Hepatocyte (in vitro differentiated cells): ENCODE results near the gene NLK. TPM values are rescaled to one million over a fixed set of nuclear protein-coding genes. Genes with fewer than 3 reads are reported as not detected.

Source experiments
- DNase-seq: peaks from one replicate; pipeline ENCODE4 v3.0.0-alpha.2; 2016; ENCODE audit warnings: low spot score
- H2AFZ ChIP-seq: fragments of 200-600 bp; sonication (generic); 2 replicates; pipeline ENCODE4 v1.6.0; 2016; ENCODE audit warnings: antibody characterized with exemption, mild to moderate bottlenecking
- H3K27ac ChIP-seq: fragments of 200-600 bp; sonication (generic); 2 replicates; pipeline ENCODE4 v1.5.1; 2016; ENCODE audit warnings: mild to moderate bottlenecking
- H3K27me3 ChIP-seq: fragments of 200-600 bp; sonication (generic); 2 replicates; pipeline ENCODE4 v1.6.1; 2016
- H3K36me3 ChIP-seq: fragments of 200-600 bp; sonication (generic); replicated peaks from 2 replicates; pipeline ENCODE4 v1.5.1; 2016; ENCODE audit warnings: low read depth; ENCODE audit not compliant: insufficient read depth
- H3K4me1 ChIP-seq: fragments of 200-600 bp; sonication (generic); 2 replicates; pipeline ENCODE4 v1.5.1; 2016; ENCODE audit warnings: mild to moderate bottlenecking, moderate library complexity; ENCODE audit not compliant: insufficient read depth
- H3K4me2 ChIP-seq: fragments of 200-600 bp; sonication (generic); 2 replicates; pipeline ENCODE4 v1.6.0; 2016
- H3K4me3 ChIP-seq: fragments of 200-600 bp; sonication (generic); 2 replicates; pipeline ENCODE4 v1.5.1; 2016; ENCODE audit warnings: mild to moderate bottlenecking
- H3K79me2 ChIP-seq: fragments of 200-600 bp; sonication (generic); 2 replicates; pipeline ENCODE4 v1.6.0; 2017; ENCODE audit warnings: mild to moderate bottlenecking
- H3K9me2 ChIP-seq: fragments of 200-600 bp; sonication (generic); replicated peaks from 2 replicates; pipeline ENCODE4 v1.6.0; 2017; ENCODE audit warnings: mild to moderate bottlenecking; ENCODE audit not compliant: insufficient read depth
- H3K9me3 ChIP-seq: fragments of 200-600 bp; sonication (generic); 2 replicates; pipeline ENCODE4 v1.5.1; 2016; ENCODE audit warnings: low read depth, mild to moderate bottlenecking
- H4K20me1 ChIP-seq: fragments of 200-600 bp; sonication (generic); 2 replicates; pipeline ENCODE4 v1.6.0; 2016; ENCODE audit warnings: mild to moderate bottlenecking; ENCODE audit not compliant: insufficient read depth, poor library complexity, severe bottlenecking
- EZH2 ChIP-seq: fragments of 200-600 bp; sonication (generic); IDR thresholded peaks from 2 replicates; pipeline ENCODE4 v1.6.1; 2016; ENCODE audit warnings: antibody characterized with exemption, mild to moderate bottlenecking, borderline replicate concordance
- EZH2phosphoT487 ChIP-seq: fragments of 200-600 bp; sonication (generic); IDR thresholded peaks from one replicate; pipeline ENCODE4 v1.6.1; 2018; ENCODE audit warnings: antibody characterized with exemption, mild to moderate bottlenecking, low read depth, moderate library complexity; ENCODE audit not compliant: unreplicated experiment, severe bottlenecking
- WGBS: methylation state at CpG from one replicate; pipeline ENCODE4 v1.1.6; 2016; ENCODE audit warnings: low lambda C conversion rate; ENCODE audit errors: missing lambda C conversion rate; 5-methylcytosine and 5-hydroxymethylcytosine counted together
- polyA plus RNA-seq: library from polyadenylated mRNA; unstranded; fragments of >200 nt; fragmentation: Nextera tagmentation; extraction: Ambion mirVana; gene quantifications from 2 replicates; pipeline ENCODE4 v1.2.1, GENCODE V29; 2016
- total RNA-seq: library from RNA; depleted of rRNA; stranded (reverse); fragments of >200 nt; gene quantifications from 2 replicates; pipeline ENCODE4 v1.2.3, GENCODE V29; 2014
- TF ChIP-seq, protein P1 (sequence below): fragments of 200-600 bp; sonication (generic); IDR thresholded peaks from 2 replicates; pipeline ENCODE4 v1.5.1; 2016; ENCODE audit warnings: antibody characterized with exemption, mild to moderate bottlenecking; ENCODE audit not compliant: poor library complexity

Gene NLK
- total and polyA plus RNA-seq, 2 experiments from 2014 or later: 5.2 to 24.9 TPM

GRCh38 chr17:27995554-27995953 lies 46.9 kb upstream of the NLK start:
- DNase-seq: no peak
- TF ChIP-seq EZH2 (no peak), EZH2phosphoT487 (no peak)
- TF ChIP-seq, protein P1, sequence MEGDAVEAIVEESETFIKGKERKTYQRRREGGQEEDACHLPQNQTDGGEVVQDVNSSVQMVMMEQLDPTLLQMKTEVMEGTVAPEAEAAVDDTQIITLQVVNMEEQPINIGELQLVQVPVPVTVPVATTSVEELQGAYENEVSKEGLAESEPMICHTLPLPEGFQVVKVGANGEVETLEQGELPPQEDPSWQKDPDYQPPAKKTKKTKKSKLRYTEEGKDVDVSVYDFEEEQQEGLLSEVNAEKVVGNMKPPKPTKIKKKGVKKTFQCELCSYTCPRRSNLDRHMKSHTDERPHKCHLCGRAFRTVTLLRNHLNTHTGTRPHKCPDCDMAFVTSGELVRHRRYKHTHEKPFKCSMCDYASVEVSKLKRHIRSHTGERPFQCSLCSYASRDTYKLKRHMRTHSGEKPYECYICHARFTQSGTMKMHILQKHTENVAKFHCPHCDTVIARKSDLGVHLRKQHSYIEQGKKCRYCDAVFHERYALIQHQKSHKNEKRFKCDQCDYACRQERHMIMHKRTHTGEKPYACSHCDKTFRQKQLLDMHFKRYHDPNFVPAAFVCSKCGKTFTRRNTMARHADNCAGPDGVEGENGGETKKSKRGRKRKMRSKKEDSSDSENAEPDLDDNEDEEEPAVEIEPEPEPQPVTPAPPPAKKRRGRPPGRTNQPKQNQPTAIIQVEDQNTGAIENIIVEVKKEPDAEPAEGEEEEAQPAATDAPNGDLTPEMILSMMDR: no peak
- H2AFZ ChIP-seq: no peak overlapping the region
- H3K4me3 ChIP-seq: no peak overlapping the region
- WGBS: 0% methylated on average over 1 of the region's 1 CpG
- no peaks in the 10 kb centered on the region for H3K36me3 ChIP-seq
- H3K9me3 ChIP-seq: no peaks in the 10 kb centered on the region
- no peak overlapping the region for H3K27ac ChIP-seq
- no peaks in the 10 kb centered on the region for H3K27me3 ChIP-seq
- no peak overlapping the region for H3K4me2 ChIP-seq
- H3K9me2 ChIP-seq: no peaks in the 10 kb centered on the region
- H3K4me1 ChIP-seq: no peaks in the 10 kb centered on the region
- H3K79me2 ChIP-seq: no peaks in the 10 kb centered on the region
- H4K20me1 ChIP-seq: no peaks in the 10 kb centered on the region

DNA sequence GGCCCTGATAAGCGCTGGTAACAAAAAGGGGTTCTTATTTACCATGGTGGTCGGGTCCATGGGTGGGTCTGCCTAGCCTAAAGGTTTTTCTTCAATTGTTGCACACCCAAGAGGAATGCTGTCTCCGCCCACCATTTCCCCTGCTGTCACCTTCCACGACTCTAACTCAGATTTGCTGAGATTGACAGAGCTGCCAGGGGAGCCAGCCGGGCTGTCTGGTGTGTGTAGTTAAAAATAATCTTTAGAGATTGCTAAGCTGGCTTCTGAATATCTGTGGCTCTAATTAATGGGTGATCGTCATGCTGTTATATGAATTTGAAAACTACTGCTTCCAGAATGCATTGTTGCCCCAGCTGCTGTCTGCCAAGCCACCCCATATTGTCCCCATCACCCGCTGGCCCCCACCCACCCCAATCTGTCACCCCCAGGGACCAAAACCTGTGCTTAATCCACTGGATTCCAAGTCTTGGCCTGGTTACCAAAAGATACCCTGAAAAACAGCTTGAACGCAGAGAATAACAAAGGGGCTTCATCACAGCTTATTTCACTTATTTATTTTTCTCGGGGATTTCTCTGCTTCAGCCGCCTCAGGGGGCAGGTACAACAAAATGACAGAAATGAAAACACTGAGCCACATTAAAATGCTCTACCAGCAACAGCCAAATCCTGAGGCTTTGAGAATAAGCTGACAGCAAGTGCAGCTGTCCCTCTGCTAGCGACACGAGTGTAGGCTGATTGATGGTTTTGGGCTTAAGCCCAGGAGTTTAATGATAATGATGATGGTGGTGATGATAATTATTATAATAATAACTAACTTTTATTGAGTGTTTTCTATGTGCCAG lies 46.1 kb upstream of the NLK start:
- H3K9me3 ChIP-seq: no peaks in the 10 kb centered on the region
- no peak overlapping the region for H2AFZ ChIP-seq
- DNase-seq: no peak
- no peaks in the 10 kb centered on the region for H3K9me2 ChIP-seq
- no peak overlapping the region for H3K4me3 ChIP-seq
- no peaks in the 10 kb centered on the region for H3K27me3 ChIP-seq
- 69% methylated on average over 12 of the region's 12 CpGs for WGBS
- H3K27ac ChIP-seq: no peak overlapping the region
- H3K79me2 ChIP-seq: no peaks in the 10 kb centered on the region
- no peak overlapping the region for H3K4me2 ChIP-seq
- TF ChIP-seq EZH2phosphoT487: no peak
- TF ChIP-seq, protein P1: no peak
- TF ChIP-seq EZH2: no peak
- no peaks in the 10 kb centered on the region for H3K36me3 ChIP-seq
- H4K20me1 ChIP-seq: no peaks in the 10 kb centered on the region
- H3K4me1 ChIP-seq: no peaks in the 10 kb centered on the region

DNA sequence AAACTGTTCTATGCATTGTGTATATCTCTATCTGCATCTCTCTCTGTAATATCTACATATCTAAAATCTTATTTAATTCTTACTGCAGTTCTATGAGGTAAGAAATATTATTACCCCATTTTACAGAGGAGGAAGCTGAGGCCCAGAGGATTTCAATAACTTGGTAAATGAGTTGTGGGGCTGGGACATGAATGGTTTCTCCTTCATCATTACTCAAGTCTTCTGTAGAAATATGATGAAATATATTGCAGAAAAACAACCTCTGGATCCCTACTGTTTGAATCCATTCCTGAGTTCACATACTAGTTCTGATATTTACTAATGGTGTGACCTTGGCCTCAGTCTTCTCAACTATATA lies 45.5 kb upstream of the NLK start:
- H3K9me2 ChIP-seq: no peaks in the 10 kb centered on the region
- TF ChIP-seq EZH2: no peak
- no peak for TF ChIP-seq EZH2phosphoT487
- TF ChIP-seq, protein P1: no peak
- no peaks in the 10 kb centered on the region for H3K4me1 ChIP-seq
- H2AFZ ChIP-seq: no peak overlapping the region
- no peak overlapping the region for H3K4me3 ChIP-seq
- no peaks in the 10 kb centered on the region for H3K79me2 ChIP-seq
- no peaks in the 10 kb centered on the region for H3K9me3 ChIP-seq
- H3K4me2 ChIP-seq: no peak overlapping the region
- DNase-seq: no peak
- no peaks in the 10 kb centered on the region for H4K20me1 ChIP-seq
- H3K36me3 ChIP-seq: no peaks in the 10 kb centered on the region
- H3K27ac ChIP-seq: no peak overlapping the region
- no peaks in the 10 kb centered on the region for H3K27me3 ChIP-seq
